HCT116 (cell line): ENCODE data around the gene VAPA.

Experiments
- RAD21 ChIP-seq: IDR thresholded peaks from 2 replicates; pipeline ENCODE4 v1.6.1; 2012; ENCODE audit warnings: low read depth, mild to moderate bottlenecking
- ZNF274 ChIP-seq: fragments of 200-500 bp; sonication (Bioruptor generic); IDR thresholded peaks from 2 replicates; pipeline ENCODE4 v1.6.1; 2014; ENCODE audit warnings: mild to moderate bottlenecking, low read depth, low read length, inconsistent platforms
- TF ChIP-seq, protein P1 (sequence below): IDR thresholded peaks from 2 replicates; pipeline ENCODE4 v1.6.1; 2012; ENCODE audit warnings: low read depth
- TF ChIP-seq, protein P2 (sequence below), 3 experiments: fragments of 200-600 bp in 1 of 3; sonication (generic) in 1 of 3; IDR thresholded peaks in 2 of 3; conservative IDR thresholded peaks in 1 of 3; 2 replicates each; pipeline ENCODE4 v1.5.1; 2012 to 2017; ENCODE audit warnings: low read depth in 2 of 3, low read length in 2 of 3, antibody characterized with exemption in 1 of 3, borderline replicate concordance in 1 of 3, control low read depth in 1 of 3, mild to moderate bottlenecking in 1 of 3, mixed read lengths in 1 of 3, mixed run types in 1 of 3, moderate library complexity in 1 of 3; ENCODE audit not compliant: insufficient read depth in 1 of 3

DNA sequence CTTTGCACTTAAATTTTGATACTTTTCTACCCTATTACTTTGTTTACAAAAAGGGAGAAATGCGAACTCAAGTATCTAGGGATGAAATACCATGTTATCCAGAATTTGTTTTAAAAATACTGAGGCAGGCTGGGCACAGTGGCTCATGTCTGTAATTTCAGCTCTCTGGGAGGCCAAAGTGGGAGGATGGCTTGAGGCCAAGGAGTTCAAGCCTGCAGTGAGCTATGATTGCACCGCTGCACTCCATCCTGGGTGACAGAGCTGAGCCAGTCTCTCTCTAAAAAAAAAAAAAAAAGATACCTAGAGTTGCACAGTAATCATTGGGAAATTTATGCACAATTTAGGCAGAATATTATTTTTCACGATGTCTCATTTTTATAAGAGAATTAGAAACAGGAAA lies 12.4 kb upstream of the VAPA start:
- TF ChIP-seq RAD21 = no peak
- no peak for TF ChIP-seq ZNF274
- TF ChIP-seq, protein P1, sequence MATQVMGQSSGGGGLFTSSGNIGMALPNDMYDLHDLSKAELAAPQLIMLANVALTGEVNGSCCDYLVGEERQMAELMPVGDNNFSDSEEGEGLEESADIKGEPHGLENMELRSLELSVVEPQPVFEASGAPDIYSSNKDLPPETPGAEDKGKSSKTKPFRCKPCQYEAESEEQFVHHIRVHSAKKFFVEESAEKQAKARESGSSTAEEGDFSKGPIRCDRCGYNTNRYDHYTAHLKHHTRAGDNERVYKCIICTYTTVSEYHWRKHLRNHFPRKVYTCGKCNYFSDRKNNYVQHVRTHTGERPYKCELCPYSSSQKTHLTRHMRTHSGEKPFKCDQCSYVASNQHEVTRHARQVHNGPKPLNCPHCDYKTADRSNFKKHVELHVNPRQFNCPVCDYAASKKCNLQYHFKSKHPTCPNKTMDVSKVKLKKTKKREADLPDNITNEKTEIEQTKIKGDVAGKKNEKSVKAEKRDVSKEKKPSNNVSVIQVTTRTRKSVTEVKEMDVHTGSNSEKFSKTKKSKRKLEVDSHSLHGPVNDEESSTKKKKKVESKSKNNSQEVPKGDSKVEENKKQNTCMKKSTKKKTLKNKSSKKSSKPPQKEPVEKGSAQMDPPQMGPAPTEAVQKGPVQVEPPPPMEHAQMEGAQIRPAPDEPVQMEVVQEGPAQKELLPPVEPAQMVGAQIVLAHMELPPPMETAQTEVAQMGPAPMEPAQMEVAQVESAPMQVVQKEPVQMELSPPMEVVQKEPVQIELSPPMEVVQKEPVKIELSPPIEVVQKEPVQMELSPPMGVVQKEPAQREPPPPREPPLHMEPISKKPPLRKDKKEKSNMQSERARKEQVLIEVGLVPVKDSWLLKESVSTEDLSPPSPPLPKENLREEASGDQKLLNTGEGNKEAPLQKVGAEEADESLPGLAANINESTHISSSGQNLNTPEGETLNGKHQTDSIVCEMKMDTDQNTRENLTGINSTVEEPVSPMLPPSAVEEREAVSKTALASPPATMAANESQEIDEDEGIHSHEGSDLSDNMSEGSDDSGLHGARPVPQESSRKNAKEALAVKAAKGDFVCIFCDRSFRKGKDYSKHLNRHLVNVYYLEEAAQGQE = no peak
- TF ChIP-seq, protein P2, sequence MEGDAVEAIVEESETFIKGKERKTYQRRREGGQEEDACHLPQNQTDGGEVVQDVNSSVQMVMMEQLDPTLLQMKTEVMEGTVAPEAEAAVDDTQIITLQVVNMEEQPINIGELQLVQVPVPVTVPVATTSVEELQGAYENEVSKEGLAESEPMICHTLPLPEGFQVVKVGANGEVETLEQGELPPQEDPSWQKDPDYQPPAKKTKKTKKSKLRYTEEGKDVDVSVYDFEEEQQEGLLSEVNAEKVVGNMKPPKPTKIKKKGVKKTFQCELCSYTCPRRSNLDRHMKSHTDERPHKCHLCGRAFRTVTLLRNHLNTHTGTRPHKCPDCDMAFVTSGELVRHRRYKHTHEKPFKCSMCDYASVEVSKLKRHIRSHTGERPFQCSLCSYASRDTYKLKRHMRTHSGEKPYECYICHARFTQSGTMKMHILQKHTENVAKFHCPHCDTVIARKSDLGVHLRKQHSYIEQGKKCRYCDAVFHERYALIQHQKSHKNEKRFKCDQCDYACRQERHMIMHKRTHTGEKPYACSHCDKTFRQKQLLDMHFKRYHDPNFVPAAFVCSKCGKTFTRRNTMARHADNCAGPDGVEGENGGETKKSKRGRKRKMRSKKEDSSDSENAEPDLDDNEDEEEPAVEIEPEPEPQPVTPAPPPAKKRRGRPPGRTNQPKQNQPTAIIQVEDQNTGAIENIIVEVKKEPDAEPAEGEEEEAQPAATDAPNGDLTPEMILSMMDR (IDR thresholded peaks at IDR 0.05 in 2 of 3, conservative IDR thresholded peaks at IDR 0.05 in 1 of 3; ENCODE audit: borderline replicate concordance in 1 of 3, insufficient read depth in 1 of 3, low read depth in 2 of 3, low read length in 2 of 3) = no peak
